ENCODE results near the gene NRXN3. TPM values are rescaled to one million over a fixed set of nuclear protein-coding genes. Genes with fewer than 3 reads are reported as not detected.

NRXN3 gene
- polyA plus RNA-seq, 1 of the 3 experiments (the other 2 are of a cell fraction) = 1.6 TPM

DNA sequence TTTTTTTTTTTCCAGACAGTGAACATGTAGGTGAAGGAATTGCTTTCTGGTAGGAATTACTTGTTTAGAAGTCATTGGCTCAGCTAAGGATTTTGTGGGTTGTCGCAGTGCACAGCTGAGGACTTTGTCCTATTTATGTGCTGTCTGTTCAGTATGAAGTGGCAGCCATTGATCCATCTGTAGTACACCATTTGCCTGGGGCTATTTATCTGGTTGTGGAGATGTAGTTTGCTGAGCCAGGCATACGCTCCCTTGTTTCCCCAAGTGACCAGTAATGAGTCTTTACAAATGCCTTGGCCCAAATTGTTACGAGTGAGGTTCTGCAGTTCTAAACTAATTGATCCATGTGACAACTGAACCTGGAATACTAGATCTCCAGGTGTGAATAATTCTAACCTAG is 140.1 kb downstream of the NRXN3 start:
- no peak overlapping the region for H3K27ac ChIP-seq (ENCODE audit: low read depth in 2 of 2, low read length in 1 of 2)
- ChIA-PET POLR2A (no interaction called here), CTCF (no interaction called here)
- no peaks in the 10 kb centered on the region for H3F3A ChIP-seq (replicated peaks; ENCODE audit: insufficient read depth)
- H3K9ac ChIP-seq = no peak overlapping the region
- no peaks in the 10 kb centered on the region for H4K20me1 ChIP-seq (ENCODE audit: insufficient read depth)
- WGBS (ENCODE audit: low lambda C conversion rate) = 9% methylated on average over 3 of the region's 3 CpGs
- no peak overlapping the region for H3K4me3 ChIP-seq (ENCODE audit: low read depth in 2 of 2, low read length in 1 of 2)
- no peaks in the 10 kb centered on the region for H3K79me2 ChIP-seq (ENCODE audit: insufficient read depth)
- no peak overlapping the region for H3K4me2 ChIP-seq
- H3K9me3 ChIP-seq = 0 out of 2 replicates have a peak, but pooled peaks cover 3% of the 10 kb centered on the region
- TF ChIP-seq, protein P1, sequence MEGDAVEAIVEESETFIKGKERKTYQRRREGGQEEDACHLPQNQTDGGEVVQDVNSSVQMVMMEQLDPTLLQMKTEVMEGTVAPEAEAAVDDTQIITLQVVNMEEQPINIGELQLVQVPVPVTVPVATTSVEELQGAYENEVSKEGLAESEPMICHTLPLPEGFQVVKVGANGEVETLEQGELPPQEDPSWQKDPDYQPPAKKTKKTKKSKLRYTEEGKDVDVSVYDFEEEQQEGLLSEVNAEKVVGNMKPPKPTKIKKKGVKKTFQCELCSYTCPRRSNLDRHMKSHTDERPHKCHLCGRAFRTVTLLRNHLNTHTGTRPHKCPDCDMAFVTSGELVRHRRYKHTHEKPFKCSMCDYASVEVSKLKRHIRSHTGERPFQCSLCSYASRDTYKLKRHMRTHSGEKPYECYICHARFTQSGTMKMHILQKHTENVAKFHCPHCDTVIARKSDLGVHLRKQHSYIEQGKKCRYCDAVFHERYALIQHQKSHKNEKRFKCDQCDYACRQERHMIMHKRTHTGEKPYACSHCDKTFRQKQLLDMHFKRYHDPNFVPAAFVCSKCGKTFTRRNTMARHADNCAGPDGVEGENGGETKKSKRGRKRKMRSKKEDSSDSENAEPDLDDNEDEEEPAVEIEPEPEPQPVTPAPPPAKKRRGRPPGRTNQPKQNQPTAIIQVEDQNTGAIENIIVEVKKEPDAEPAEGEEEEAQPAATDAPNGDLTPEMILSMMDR (IDR thresholded peaks at IDR 0.05) = no peak
- TF ChIP-seq, protein P2, sequence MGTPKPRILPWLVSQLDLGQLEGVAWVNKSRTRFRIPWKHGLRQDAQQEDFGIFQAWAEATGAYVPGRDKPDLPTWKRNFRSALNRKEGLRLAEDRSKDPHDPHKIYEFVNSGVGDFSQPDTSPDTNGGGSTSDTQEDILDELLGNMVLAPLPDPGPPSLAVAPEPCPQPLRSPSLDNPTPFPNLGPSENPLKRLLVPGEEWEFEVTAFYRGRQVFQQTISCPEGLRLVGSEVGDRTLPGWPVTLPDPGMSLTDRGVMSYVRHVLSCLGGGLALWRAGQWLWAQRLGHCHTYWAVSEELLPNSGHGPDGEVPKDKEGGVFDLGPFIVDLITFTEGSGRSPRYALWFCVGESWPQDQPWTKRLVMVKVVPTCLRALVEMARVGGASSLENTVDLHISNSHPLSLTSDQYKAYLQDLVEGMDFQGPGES (IDR thresholded peaks at IDR 0.05; ENCODE audit: low read depth, low read length) = no peak
- TF ChIP-seq, protein P3, sequence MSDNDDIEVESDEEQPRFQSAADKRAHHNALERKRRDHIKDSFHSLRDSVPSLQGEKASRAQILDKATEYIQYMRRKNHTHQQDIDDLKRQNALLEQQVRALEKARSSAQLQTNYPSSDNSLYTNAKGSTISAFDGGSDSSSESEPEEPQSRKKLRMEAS (IDR thresholded peaks at IDR 0.05; ENCODE audit: low read depth) = no peak
- TF ChIP-seq NFIC (IDR thresholded peaks at IDR 0.05; ENCODE audit: borderline replicate concordance) (no peak), RFX5 (IDR thresholded peaks at IDR 0.05; ENCODE audit: low read length) (no peak), GABPA (IDR thresholded peaks at IDR 0.05; ENCODE audit: low read depth) (no peak), MXI1 (IDR thresholded peaks at IDR 0.05; ENCODE audit: low read depth, low read length) (no peak), CHD2 (IDR thresholded peaks at IDR 0.05; ENCODE audit: low read length, partially characterized antibody) (no peak), SIN3A (IDR thresholded peaks at IDR 0.05; ENCODE audit: borderline replicate concordance, low read depth, low read length) (no peak)
- TF ChIP-seq, protein P4, sequence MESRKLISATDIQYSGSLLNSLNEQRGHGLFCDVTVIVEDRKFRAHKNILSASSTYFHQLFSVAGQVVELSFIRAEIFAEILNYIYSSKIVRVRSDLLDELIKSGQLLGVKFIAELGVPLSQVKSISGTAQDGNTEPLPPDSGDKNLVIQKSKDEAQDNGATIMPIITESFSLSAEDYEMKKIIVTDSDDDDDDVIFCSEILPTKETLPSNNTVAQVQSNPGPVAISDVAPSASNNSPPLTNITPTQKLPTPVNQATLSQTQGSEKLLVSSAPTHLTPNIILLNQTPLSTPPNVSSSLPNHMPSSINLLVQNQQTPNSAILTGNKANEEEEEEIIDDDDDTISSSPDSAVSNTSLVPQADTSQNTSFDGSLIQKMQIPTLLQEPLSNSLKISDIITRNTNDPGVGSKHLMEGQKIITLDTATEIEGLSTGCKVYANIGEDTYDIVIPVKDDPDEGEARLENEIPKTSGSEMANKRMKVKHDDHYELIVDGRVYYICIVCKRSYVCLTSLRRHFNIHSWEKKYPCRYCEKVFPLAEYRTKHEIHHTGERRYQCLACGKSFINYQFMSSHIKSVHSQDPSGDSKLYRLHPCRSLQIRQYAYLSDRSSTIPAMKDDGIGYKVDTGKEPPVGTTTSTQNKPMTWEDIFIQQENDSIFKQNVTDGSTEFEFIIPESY (IDR thresholded peaks at IDR 0.05; ENCODE audit: borderline replicate concordance, low read depth) = no peak
- TF ChIP-seq, protein P5, sequence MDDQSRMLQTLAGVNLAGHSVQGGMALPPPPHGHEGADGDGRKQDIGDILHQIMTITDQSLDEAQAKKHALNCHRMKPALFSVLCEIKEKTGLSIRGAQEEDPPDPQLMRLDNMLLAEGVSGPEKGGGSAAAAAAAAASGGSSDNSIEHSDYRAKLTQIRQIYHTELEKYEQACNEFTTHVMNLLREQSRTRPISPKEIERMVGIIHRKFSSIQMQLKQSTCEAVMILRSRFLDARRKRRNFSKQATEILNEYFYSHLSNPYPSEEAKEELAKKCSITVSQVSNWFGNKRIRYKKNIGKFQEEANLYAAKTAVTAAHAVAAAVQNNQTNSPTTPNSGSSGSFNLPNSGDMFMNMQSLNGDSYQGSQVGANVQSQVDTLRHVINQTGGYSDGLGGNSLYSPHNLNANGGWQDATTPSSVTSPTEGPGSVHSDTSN (IDR thresholded peaks at IDR 0.05) = no peak
- no peaks in the 10 kb centered on the region for H3K9me2 ChIP-seq
- no peaks in the 10 kb centered on the region for H3K27me3 ChIP-seq (ENCODE audit: insufficient read depth)
- DNase-seq = no peak
- H3K4me1 ChIP-seq (ENCODE audit: control insufficient read depth in 1 of 2, insufficient read depth in 2 of 2, low read depth in 1 of 2, low read length in 1 of 2) = no peaks in the 10 kb centered on the region; a peak in 1 of 4 replicates
- no peaks in the 10 kb centered on the region for H3K36me3 ChIP-seq (replicated peaks in 1 of 2; ENCODE audit: control insufficient read depth in 1 of 2, insufficient read depth in 2 of 2, low read length in 1 of 2)
- H2AFZ ChIP-seq (ENCODE audit: low read depth) = no peak overlapping the region

Measured in SK-N-SH (cell line).